ENCODE data around the gene KCNH1.

GRCh38 chr1:210689826-210690225 is 444.1 kb downstream of the KCNH1 start:
- TF ChIP-seq POLR2A (IDR thresholded peaks at IDR 0.05; ENCODE audit: borderline replicate concordance, extremely low read depth, insufficient read depth, insufficient read length) (no peak), JUND (IDR thresholded peaks at IDR 0.05) (no peak)

Data from HCT116 (cell line).